SK-N-SH treated with all-trans-retinoic acid at 6 μM for 48 hours (cell line): ENCODE results near the gene SAMD13.

Source experiments
- ARNTL ChIP-seq: fragments of 450-650 bp; formaldehyde crosslinking; IDR thresholded peaks from 2 replicates; pipeline ENCODE4 v1.5.0; 2020; ENCODE audit warnings: low read depth, mild to moderate bottlenecking, moderate library complexity, borderline replicate concordance
- CREB5 ChIP-seq: fragments of 250-450 bp; sonication (Bioruptor Pico); IDR thresholded peaks from 2 replicates; pipeline ENCODE4 v1.5.1; 2020; ENCODE audit warnings: low read depth, mild to moderate bottlenecking, moderate library complexity
- CSDC2 ChIP-seq: fragments of 250-450 bp; sonication (Bioruptor Pico); IDR thresholded peaks from 2 replicates; pipeline ENCODE4 v1.5.0; 2020; ENCODE audit warnings: mild to moderate bottlenecking, moderate library complexity
- ISL1 ChIP-seq: fragments of 250-450 bp; sonication (Bioruptor Pico); IDR thresholded peaks from 2 replicates; pipeline ENCODE4 v2.1.2; 2022; ENCODE audit warnings: mild to moderate bottlenecking, moderate library complexity
- OSR1 ChIP-seq: fragments of 250-450 bp; sonication (Bioruptor Pico); IDR thresholded peaks from 2 replicates; pipeline ENCODE4 v1.8.0; 2022; ENCODE audit warnings: moderate library complexity, mild to moderate bottlenecking, inconsistent platforms
- POU6F1 ChIP-seq: fragments of 250-450 bp; sonication (Bioruptor Pico); IDR thresholded peaks from 2 replicates; pipeline ENCODE4 v1.8.0; 2021; ENCODE audit warnings: low read depth, mild to moderate bottlenecking, moderate library complexity, borderline replicate concordance
- TCF4 ChIP-seq: fragments of 250-450 bp; sonication (Bioruptor Pico); IDR thresholded peaks from 2 replicates; pipeline ENCODE4 v1.8.0; 2021; ENCODE audit warnings: mild to moderate bottlenecking, moderate library complexity, borderline replicate concordance
- TOX ChIP-seq: fragments of 250-450 bp; sonication (Bioruptor Pico); IDR thresholded peaks from 2 replicates; pipeline ENCODE4 v1.8.0; 2021; ENCODE audit warnings: mild to moderate bottlenecking, moderate library complexity, borderline replicate concordance
- ZC3H10 ChIP-seq: fragments of 250-450 bp; sonication (Bioruptor Pico); IDR thresholded peaks from 2 replicates; pipeline ENCODE4 v1.5.1; 2021; ENCODE audit warnings: mild to moderate bottlenecking, moderate library complexity
- ZFP3 ChIP-seq: fragments of 250-450 bp; sonication (Bioruptor Pico); IDR thresholded peaks from 2 replicates; pipeline ENCODE4 v1.5.0; 2020; ENCODE audit warnings: mild to moderate bottlenecking, moderate library complexity
- ZFP30 ChIP-seq: fragments of 450-650 bp; formaldehyde crosslinking; IDR thresholded peaks from 2 replicates; pipeline ENCODE4 v1.5.0; 2022; ENCODE audit warnings: mild to moderate bottlenecking, moderate library complexity
- ZNF565 ChIP-seq: fragments of 450-650 bp; formaldehyde crosslinking; conservative IDR thresholded peaks from 2 replicates; pipeline ENCODE4 v1.5.0; 2020; ENCODE audit warnings: low read depth, mild to moderate bottlenecking, moderate library complexity
- ZNF70 ChIP-seq: fragments of 450-650 bp; formaldehyde crosslinking; IDR thresholded peaks from 2 replicates; pipeline ENCODE4 v1.5.0; 2020; ENCODE audit warnings: mild to moderate bottlenecking, moderate library complexity
- ZNF8 ChIP-seq: fragments of 450-650 bp; formaldehyde crosslinking; IDR thresholded peaks from 2 replicates; pipeline ENCODE4 v1.5.0; 2020; ENCODE audit warnings: mild to moderate bottlenecking, moderate library complexity

- no peak for TF ChIP-seq ZNF70 (CRISPR knock-in tag)
- no peak for TF ChIP-seq ARNTL (CRISPR knock-in tag)
- no peak for TF ChIP-seq OSR1 (CRISPR knock-in tag)
- no peak for TF ChIP-seq ISL1 (CRISPR knock-in tag)
- TF ChIP-seq ZNF565 (CRISPR knock-in tag) = no peak
- TF ChIP-seq ZNF8 (CRISPR knock-in tag) = no peak
- TF ChIP-seq TOX (CRISPR knock-in tag) = no peak
- no peak for TF ChIP-seq POU6F1 (CRISPR knock-in tag)
- TF ChIP-seq ZFP3 (CRISPR knock-in tag) = no peak
- no peak for TF ChIP-seq TCF4 (CRISPR knock-in tag)
- TF ChIP-seq ZFP30 (CRISPR knock-in tag) = no peak
- no peak for TF ChIP-seq ZC3H10 (CRISPR knock-in tag)
- no peak for TF ChIP-seq CSDC2 (CRISPR knock-in tag)
- TF ChIP-seq CREB5 (CRISPR knock-in tag) = no peak
Measured at GRCh38 chr1:84271441-84272151, 29.9 kb upstream of the SAMD13 start.
